ENCODE measurements around the gene REV3L. TPM values are rescaled to one million over a fixed set of nuclear protein-coding genes. Genes with fewer than 3 reads are reported as not detected.
"Not testable (repeated sequence)": the region's sequence is repeated elsewhere in the genome, so short reads cannot be mapped to it uniquely, and the experiment has no call there.

The REV3L gene
- total and polyA plus RNA-seq, 12 donors, result 16.8 to 45.7 (median 26.6) TPM

- Histone ChIP-seq H3K4me1 (replicated peaks in 1 of 2) (peaks cover 17 to 52% of the 10 kb centered on the region in 2 donors), H3K27me3 (no peaks in the 10 kb centered on the region), H3K4me3 (no peak overlapping the region), H3K9me3 (replicated peaks in 1 of 3) (no peaks in the 10 kb centered on the region), H3K27ac (no peak overlapping the region), H3K36me3 (replicated peaks in 1 of 2) (no peaks in the 10 kb centered on the region)
- no peak for DNase-seq
- TF ChIP-seq POLR2A (IDR thresholded peaks at IDR 0.05), result no peak
- TF ChIP-seq CTCF (IDR thresholded peaks at IDR 0.05), result no peak
- 84 to 94% (median 89%) methylated on average over 1 of the region's 1 CpG for WGBS, 4 donors
- intact Hi-C loops (cut with DNase I), result loop anchor here in 1 of 2 donors (10.0 kb wide), 1 partner anchor 53 kb away; no protein-coding TSS in a partner anchor
Observed at GRCh38 chr6:111477481-111477938, 5.5 kb downstream of the REV3L start.

- WGBS, 4 donors, result 87 to 96% (median 92%) methylated on average over 2 to 3 of the region's 3 CpGs
- DNase-seq; H3K27ac ChIP-seq; H3K36me3 ChIP-seq (replicated peaks in 1 of 2); H3K27me3 ChIP-seq; H3K4me3 ChIP-seq; H3K9me3 ChIP-seq (replicated peaks in 1 of 3): not testable (repeated sequence)
- peaks cover 12 to 48% of the 10 kb centered on the region in 2 donors for H3K4me1 ChIP-seq (replicated peaks in 1 of 2)
- intact Hi-C loops (cut with DNase I), result loop anchor here in 1 of 2 donors (10.0 kb wide), 1 partner anchor 51 kb away; no protein-coding TSS in a partner anchor
Observed at GRCh38 chr6:111476061-111476460, 7.0 kb downstream of the REV3L start.

- Histone ChIP-seq H3K4me3 (no peak overlapping the region), H3K27ac (no peak overlapping the region), H3K27me3 (no peaks in the 10 kb centered on the region), H3K4me1 (replicated peaks in 1 of 2) (peaks cover 11 to 36% of the 10 kb centered on the region in 2 donors), H3K9me3 (replicated peaks in 1 of 3) (no peaks in the 10 kb centered on the region), H3K36me3 (replicated peaks in 1 of 2) (no peaks in the 10 kb centered on the region)
- intact Hi-C loops (cut with DNase I), result loop anchor here in 1 of 2 donors (10.0 kb wide), 1 partner anchor 50 kb away; no protein-coding TSS in a partner anchor
- WGBS, 4 donors, result 88 to 95% (median 94%) methylated on average over 2 of the region's 2 CpGs
- TF ChIP-seq POLR2A (IDR thresholded peaks at IDR 0.05) (no peak), CTCF (IDR thresholded peaks at IDR 0.05) (no peak)
- no peak for DNase-seq
Observed at GRCh38 chr6:111474771-111475170, 8.2 kb downstream of the REV3L start.

GRCh38 chr6:111474106-111474505, 8.9 kb downstream of the REV3L start:
- Histone ChIP-seq H3K4me1 (replicated peaks in 1 of 2) (peaks cover 11 to 29% of the 10 kb centered on the region in 2 donors), H3K9me3 (replicated peaks in 1 of 3) (no peaks in the 10 kb centered on the region), H3K27me3 (no peaks in the 10 kb centered on the region), H3K36me3 (replicated peaks in 1 of 2) (no peaks in the 10 kb centered on the region), H3K4me3 (no peak overlapping the region), H3K27ac (no peak overlapping the region)
- TF ChIP-seq POLR2A (IDR thresholded peaks at IDR 0.05) (no peak), CTCF (IDR thresholded peaks at IDR 0.05) (no peak)
- intact Hi-C loops (cut with DNase I), result loop anchor here in 1 of 2 donors (10.0 kb wide), 1 partner anchor 49 kb away; no protein-coding TSS in a partner anchor
- DNase-seq, result no peak
- WGBS, 4 donors, result 81 to 90% (median 83%) methylated on average over 4 of the region's 4 CpGs

- TF ChIP-seq CTCF (IDR thresholded peaks at IDR 0.05) (no peak), POLR2A (IDR thresholded peaks at IDR 0.05) (no peak)
- H3K4me1 ChIP-seq (replicated peaks in 1 of 2), result peaks cover 6 to 20% of the 10 kb centered on the region in 2 donors
- intact Hi-C loops (cut with DNase I), result loop anchor here in 1 of 2 donors (10.0 kb wide), 1 partner anchor 48 kb away; no protein-coding TSS in a partner anchor
- 93 to 98% (median 94%) methylated on average over 2 of the region's 2 CpGs for WGBS, 4 donors
- H3K27ac ChIP-seq, result no peak overlapping the region
- no peak overlapping the region for H3K4me3 ChIP-seq
- no peaks in the 10 kb centered on the region for H3K27me3 ChIP-seq
- no peaks in the 10 kb centered on the region for H3K9me3 ChIP-seq (replicated peaks in 1 of 3)
- H3K36me3 ChIP-seq (replicated peaks in 1 of 2), result no peaks in the 10 kb centered on the region
- no peak for DNase-seq
Observed at GRCh38 chr6:111472933-111473435, 10.0 kb downstream of the REV3L start.

All from adrenal gland (tissue), 12 donors.